Measurements from ENCODE around the gene CARD11.

DNA sequence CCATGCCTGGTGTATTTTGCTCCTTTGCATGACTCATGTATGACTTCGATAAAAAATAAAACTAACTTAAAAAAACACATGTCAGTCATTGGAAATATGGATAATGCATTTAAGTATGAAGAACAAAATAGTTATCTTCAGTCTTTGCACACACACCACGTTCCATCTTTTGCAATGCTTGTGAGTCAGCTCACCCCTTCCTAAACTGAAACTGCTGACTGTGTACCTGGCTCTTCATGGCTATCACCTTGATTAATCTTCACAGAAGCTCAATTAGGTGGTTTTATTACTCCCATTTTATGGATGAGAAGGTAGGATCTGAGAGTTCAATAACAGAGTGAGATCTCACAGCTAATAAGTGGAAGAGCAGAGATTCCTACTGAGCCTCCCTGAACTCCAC is 79.5 kb downstream of the CARD11 start:
- no peak for TF ChIP-seq CTCF (conservative IDR thresholded peaks at IDR 0.05; ENCODE audit: low read length)
- TF ChIP-seq EZH2phosphoT487 (IDR thresholded peaks at IDR 0.05; ENCODE audit: borderline replicate concordance) = no peak
